Lower lobe of right lung (tissue), 2 donors: Measurements from ENCODE around the gene GRIA1. TPM values are rescaled to one million over a fixed set of nuclear protein-coding genes. Genes with fewer than 3 reads are reported as not detected.

ENCODE experiments used
- ATAC-seq, 2 donors: fragments of 200-7000 bp; cut with Tn5 transposase; one replicate each; pipeline ENCODE4 v1.9.1; 2020 to 2022; ENCODE audit warnings: mild to moderate bottlenecking in 2 of 2, moderate library complexity in 2 of 2
- DNase-seq: peaks from one replicate; pipeline ENCODE4 v3.0.0-alpha.2; 2020
- H3K27ac ChIP-seq: fragments of 200-600 bp; one replicate; pipeline ENCODE4 v1.8.0; 2022
- H3K27me3 ChIP-seq: fragments of 200-600 bp; one replicate; pipeline ENCODE4 v1.8.0; 2022; ENCODE audit warnings: low read depth
- H3K36me3 ChIP-seq: fragments of 200-600 bp; one replicate; pipeline ENCODE4 v1.8.0; 2022; ENCODE audit warnings: mild to moderate bottlenecking
- H3K4me1 ChIP-seq: fragments of 200-600 bp; one replicate; pipeline ENCODE4 v1.8.0; 2022
- H3K4me3 ChIP-seq: fragments of 200-600 bp; one replicate; pipeline ENCODE4 v1.8.0; 2022; ENCODE audit warnings: mild to moderate bottlenecking
- H3K9me3 ChIP-seq: fragments of 200-600 bp; one replicate; pipeline ENCODE4 v1.8.0; 2022
- CTCF ChIP-seq: fragments of 200-600 bp; IDR thresholded peaks from one replicate; pipeline ENCODE4 v1.8.0; 2022; ENCODE audit warnings: antibody characterized with exemption, mild to moderate bottlenecking
- intact Hi-C: fragments of 100-400 bp; cut with DNase I; formaldehyde crosslinking; loops from one replicate; pipeline ENCODE4 v1.11.0; 2022
- total RNA-seq: library from RNA; stranded (reverse); fragmentation: NEBNext Ultra II Directional; extraction: Animal tissue kit (Norgen Biotek cat#: 25700); gene quantifications from one replicate; pipeline ENCODE4 v1.2.1, GENCODE V29; 2021
- donor health status: DM: no; HTN: yes; CAD: no; lungs with severe emphysema.

Gene GRIA1
- total RNA-seq, 1 donor from 2014 or later, result 10.3 TPM

GRCh38 chr5:153711755-153712154 is 221.3 kb downstream of the GRIA1 start:
- H3K4me3 ChIP-seq, result no peak overlapping the region
- intact Hi-C loops, result loop anchor here (5.0 kb wide), 1 partner anchor 214 kb away; no protein-coding TSS in a partner anchor
- H3K4me1 ChIP-seq, result no peaks in the 10 kb centered on the region
- H3K27ac ChIP-seq, result no peak overlapping the region
- no peaks in the 10 kb centered on the region for H3K36me3 ChIP-seq
- TF ChIP-seq CTCF, result peak; percentile 17
- DNase-seq (no peak), ATAC-seq (no peak)
- no peaks in the 10 kb centered on the region for H3K27me3 ChIP-seq
- H3K9me3 ChIP-seq, result no peaks in the 10 kb centered on the region

- Histone ChIP-seq H3K36me3 (no peaks in the 10 kb centered on the region), H3K4me1 (no peaks in the 10 kb centered on the region), H3K27ac (no peak overlapping the region), H3K9me3 (no peaks in the 10 kb centered on the region), H3K27me3 (no peaks in the 10 kb centered on the region), H3K4me3 (no peak overlapping the region)
- no peak for ATAC-seq
- TF ChIP-seq CTCF, result no peak
- intact Hi-C loops, result loop anchor here (5.0 kb wide), 1 partner anchor 216 kb away; no protein-coding TSS in a partner anchor
- DNase-seq, result no peak
These were observed 222.5 kb downstream of the GRIA1 start for GRCh38 chr5:153712946-153713345.

- no peak for DNase-seq
- H3K4me3 ChIP-seq, result no peak overlapping the region
- H3K36me3 ChIP-seq, result no peaks in the 10 kb centered on the region
- no peak overlapping the region for H3K27ac ChIP-seq
- H3K4me1 ChIP-seq, result no peaks in the 10 kb centered on the region
- intact Hi-C loops, result loop anchor here (5.0 kb wide), 1 partner anchor 217 kb away; no protein-coding TSS in a partner anchor
- TF ChIP-seq CTCF, result no peak
- H3K9me3 ChIP-seq, result no peaks in the 10 kb centered on the region
- no peak for ATAC-seq
- H3K27me3 ChIP-seq, result no peaks in the 10 kb centered on the region
These were observed 223.5 kb downstream of the GRIA1 start for GRCh38 chr5:153713943-153714342.

- H3K36me3 ChIP-seq, result no peaks in the 10 kb centered on the region
- no peak for DNase-seq
- H3K4me1 ChIP-seq, result no peaks in the 10 kb centered on the region
- ATAC-seq, result no peak
- intact Hi-C loops, result loop anchor here (5.0 kb wide), 1 partner anchor 217 kb away; no protein-coding TSS in a partner anchor
- no peak overlapping the region for H3K27ac ChIP-seq
- no peak for TF ChIP-seq CTCF
- no peak overlapping the region for H3K4me3 ChIP-seq
- no peaks in the 10 kb centered on the region for H3K9me3 ChIP-seq
- H3K27me3 ChIP-seq, result no peaks in the 10 kb centered on the region
These were observed 224.3 kb downstream of the GRIA1 start for GRCh38 chr5:153714798-153715197.

GRCh38 chr5:153717287-153717686 is 226.8 kb downstream of the GRIA1 start:
- ATAC-seq (no peak), DNase-seq (no peak)
- Histone ChIP-seq H3K27me3 (no peaks in the 10 kb centered on the region), H3K4me3 (no peak overlapping the region), H3K27ac (no peak overlapping the region), H3K4me1 (no peaks in the 10 kb centered on the region), H3K36me3 (no peaks in the 10 kb centered on the region), H3K9me3 (no peaks in the 10 kb centered on the region)
- no peak for TF ChIP-seq CTCF
- intact Hi-C loops, result no loop called here

GRCh38 chr5:153718713-153719112 is 228.2 kb downstream of the GRIA1 start:
- DNase-seq (no peak), ATAC-seq (no peak)
- Histone ChIP-seq H3K36me3 (no peaks in the 10 kb centered on the region), H3K27me3 (no peaks in the 10 kb centered on the region), H3K4me1 (no peaks in the 10 kb centered on the region), H3K9me3 (no peaks in the 10 kb centered on the region), H3K4me3 (no peak overlapping the region), H3K27ac (no peak overlapping the region)
- TF ChIP-seq CTCF, result no peak
- intact Hi-C loops, result no loop called here
